Measurements from ENCODE around the gene NSUN4.

DNA sequence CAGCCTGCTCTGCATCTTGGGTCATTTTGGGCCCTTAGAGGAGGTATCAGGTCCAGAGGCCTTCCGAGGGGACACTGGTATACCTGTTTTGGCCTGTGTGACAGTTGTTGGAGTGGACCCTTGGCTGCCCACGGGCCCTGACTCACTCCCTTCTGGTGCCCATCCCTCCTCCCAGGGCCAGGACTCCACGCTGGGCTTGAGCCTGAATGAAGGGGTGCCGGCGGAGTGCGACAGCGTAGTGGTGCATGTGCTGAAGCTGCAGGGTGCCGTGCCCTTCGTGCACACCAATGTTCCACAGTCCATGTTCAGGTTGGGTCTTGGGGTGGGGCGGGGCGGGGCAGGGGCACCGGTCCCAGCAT lies 64.6 kb downstream of the NSUN4 start:
- TF ChIP-seq CTCF (IDR thresholded peaks at IDR 0.05; ENCODE audit: low read depth, low read length, poor library complexity, severe bottlenecking) (no peak), EZH2phosphoT487 (IDR thresholded peaks at IDR 0.05; ENCODE audit: borderline replicate concordance, low read length) (no peak)
